HG02571 (cell line): ENCODE measurements around the gene ASGR2.
"Not testable (repeated sequence)": the region's sequence is repeated elsewhere in the genome, so short reads cannot be mapped to it uniquely, and the experiment has no call there.

ENCODE experiments used
- ATAC-seq: cut with Tn5 transposase; IDR thresholded peaks from one replicate; pipeline ENCODE4 v1.9.1; 2021; ENCODE audit warnings: mild to moderate bottlenecking, moderate library complexity; ENCODE audit not compliant: unreplicated experiment

ASGR2 gene

DNA sequence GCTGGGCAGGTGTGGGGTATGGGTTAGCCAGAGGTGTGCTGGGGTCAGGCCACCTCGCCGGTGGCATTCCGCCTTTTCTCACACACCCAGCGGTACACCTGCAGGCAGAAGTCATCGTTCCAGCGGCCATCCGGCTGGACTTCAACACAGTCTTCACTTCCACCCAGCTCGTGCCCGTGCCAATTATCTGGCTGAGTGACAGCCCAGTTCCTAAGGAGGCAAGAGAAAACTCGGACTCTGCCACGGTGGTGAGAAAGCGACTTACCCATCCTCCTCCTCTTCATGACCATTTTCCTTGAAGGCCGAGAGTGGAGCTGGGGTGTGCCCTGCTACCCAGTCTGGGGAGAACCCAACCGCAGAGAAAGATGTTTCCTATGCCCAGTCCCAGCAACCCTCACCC is 13.1 kb downstream of the ASGR2 start:
- no peak for ATAC-seq

GRCh38 chr17:7100641-7101379 is 13.8 kb downstream of the ASGR2 start:
- ATAC-seq: not testable (repeated sequence)

DNA sequence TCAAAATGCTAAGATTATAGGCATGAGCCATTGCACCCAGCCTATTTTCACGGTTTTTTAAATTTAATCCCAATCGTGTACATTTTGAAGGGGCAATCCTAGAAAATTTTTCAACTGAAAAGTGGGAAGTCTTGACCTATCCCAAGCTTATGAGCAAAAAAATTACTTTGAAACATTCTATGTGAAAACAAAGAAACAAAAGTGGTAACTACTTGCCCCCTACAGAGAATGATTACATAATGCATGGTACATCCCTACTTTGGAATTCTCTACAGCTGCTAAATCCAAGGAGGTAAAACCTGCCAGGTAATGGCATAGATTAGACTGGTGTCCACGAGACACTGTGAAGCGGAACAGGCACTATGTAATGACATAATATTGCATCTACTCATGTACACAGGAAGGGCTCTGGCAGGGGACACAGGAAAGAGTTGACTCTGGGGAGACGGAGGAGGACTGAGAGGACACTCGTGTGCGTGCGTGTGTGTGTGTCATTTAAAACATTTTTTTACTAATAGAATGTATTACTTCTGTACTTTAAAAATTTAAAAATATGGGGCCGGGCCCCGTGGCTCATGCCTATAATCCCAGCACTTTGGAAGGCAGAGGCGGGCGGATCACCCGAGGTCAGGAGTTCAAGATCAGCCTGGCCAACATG is 15.7 kb downstream of the ASGR2 start:
- ATAC-seq: no peak

GRCh38 chr17:7097940-7098339 is 16.7 kb downstream of the ASGR2 start:
- ATAC-seq: no peak

DNA sequence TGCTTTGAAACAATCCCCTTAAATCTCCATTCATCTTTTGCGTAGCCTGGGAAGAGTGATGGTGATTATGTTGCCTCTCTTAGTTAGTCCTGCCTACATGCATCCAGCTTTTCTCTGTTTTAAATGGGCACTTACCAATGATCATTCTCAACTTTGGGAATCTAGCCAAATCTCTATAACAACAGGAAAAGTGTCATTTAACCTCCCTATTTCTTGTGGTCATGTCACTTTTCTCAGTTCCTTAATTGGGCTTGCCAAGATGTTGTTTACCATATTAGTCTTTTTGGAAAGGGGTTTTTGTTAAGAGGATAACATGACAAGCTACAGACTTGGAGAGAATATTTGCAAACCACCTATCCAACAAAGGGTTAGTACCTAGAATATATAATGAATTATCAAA is 19.0 kb downstream of the ASGR2 start:
- no peak for ATAC-seq

GRCh38 chr17:7094652-7095019 is 20.0 kb downstream of the ASGR2 start:
- no peak for ATAC-seq

DNA sequence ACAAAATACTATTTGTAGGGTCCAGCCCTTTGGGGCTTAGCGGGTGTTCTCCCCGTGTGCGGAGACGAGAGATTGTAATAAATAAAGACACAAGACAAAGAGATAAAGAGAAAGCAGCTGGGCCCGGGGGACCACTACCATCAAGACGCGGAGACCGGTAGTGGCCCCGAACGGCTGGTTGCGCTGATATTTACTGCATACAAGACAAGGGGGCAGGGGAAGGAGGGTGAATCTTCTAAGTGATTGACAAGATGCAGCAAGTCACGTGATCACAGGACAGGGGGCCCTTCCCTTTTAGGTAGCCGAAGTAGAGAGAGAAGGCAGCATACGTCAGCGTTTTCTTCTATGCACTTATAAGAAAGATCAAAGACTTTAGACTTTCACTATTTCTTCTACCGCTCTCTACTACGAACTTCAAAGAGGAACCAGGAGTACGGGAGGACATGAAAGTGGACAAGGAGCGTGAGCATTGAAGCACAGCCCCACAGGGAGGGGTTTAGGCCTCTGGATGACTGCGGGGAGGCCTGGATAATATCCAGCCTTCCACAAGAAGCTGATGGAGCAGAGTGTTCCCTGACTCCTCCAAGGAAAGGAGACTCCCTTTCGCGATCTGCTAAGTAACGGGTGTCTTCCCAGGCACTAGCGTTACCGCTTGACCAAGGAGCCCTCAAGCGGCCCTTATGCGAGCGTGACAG is 23.2 kb downstream of the ASGR2 start:
- ATAC-seq: not testable (repeated sequence)

- ATAC-seq: not testable (repeated sequence)
Measured at GRCh38 chr17:7089570-7089969, 25.1 kb downstream of the ASGR2 start.

- ATAC-seq: not testable (repeated sequence)
Measured at GRCh38 chr17:7088442-7088841, 26.2 kb downstream of the ASGR2 start.

GRCh38 chr17:7084088-7084487 is 30.5 kb downstream of the ASGR2 start:
- ATAC-seq: no peak

DNA sequence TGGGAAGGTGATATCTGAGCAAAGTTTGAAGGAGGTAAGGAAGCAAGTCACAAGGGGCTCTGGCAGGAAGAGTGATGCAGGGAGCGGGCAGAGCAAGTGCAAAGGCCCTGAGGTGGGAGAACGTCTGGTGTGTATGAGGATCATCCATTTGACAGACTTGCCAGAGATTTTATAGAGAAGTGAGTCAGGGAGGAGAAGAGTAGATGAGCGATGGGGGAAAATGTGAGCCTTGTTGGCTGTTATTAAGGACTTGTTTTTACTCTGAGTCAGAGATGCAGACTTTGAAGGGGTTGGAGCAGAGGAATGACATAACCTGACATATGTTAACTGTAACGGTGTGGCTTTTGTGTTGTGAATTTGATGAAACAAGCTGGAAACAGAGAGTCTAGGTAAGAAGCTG is 31.0 kb downstream of the ASGR2 start:
- no peak for ATAC-seq

DNA sequence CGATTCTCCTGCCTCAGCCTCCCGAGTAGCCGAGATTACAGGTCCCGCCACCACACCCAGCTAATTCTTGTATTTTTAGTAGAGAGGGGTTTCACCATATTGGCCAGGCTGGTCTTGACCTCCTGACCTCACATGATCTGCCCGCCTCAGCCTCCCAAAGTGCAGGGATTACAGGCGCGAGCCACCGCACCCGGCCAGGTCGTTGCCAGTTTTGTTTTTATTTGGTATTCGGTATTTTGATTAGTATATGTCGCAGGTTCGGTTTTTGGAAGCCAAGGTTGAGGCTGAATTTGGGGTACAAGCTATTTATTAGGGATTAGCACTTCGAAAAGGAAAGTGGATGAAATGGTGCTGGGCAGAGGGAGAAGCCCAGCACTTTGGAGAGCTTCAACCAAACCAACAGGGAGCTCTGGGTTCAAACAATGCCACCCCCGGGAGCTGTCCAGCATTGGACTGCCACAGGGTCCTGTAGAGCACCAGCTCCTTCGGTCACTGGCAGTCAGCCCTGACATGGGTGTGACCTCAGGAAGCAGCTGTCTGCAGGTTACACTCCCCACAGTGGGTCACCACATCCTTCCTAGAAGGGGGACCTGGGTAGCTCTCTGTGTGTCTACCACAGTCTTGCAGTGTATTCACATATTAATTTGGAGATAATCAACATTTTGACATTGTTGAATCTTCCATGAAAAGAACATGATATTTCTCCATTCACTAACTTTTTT is 33.1 kb downstream of the ASGR2 start:
- no peak for ATAC-seq

GRCh38 chr17:7080456-7081041 is 34.1 kb downstream of the ASGR2 start:
- no peak for ATAC-seq

DNA sequence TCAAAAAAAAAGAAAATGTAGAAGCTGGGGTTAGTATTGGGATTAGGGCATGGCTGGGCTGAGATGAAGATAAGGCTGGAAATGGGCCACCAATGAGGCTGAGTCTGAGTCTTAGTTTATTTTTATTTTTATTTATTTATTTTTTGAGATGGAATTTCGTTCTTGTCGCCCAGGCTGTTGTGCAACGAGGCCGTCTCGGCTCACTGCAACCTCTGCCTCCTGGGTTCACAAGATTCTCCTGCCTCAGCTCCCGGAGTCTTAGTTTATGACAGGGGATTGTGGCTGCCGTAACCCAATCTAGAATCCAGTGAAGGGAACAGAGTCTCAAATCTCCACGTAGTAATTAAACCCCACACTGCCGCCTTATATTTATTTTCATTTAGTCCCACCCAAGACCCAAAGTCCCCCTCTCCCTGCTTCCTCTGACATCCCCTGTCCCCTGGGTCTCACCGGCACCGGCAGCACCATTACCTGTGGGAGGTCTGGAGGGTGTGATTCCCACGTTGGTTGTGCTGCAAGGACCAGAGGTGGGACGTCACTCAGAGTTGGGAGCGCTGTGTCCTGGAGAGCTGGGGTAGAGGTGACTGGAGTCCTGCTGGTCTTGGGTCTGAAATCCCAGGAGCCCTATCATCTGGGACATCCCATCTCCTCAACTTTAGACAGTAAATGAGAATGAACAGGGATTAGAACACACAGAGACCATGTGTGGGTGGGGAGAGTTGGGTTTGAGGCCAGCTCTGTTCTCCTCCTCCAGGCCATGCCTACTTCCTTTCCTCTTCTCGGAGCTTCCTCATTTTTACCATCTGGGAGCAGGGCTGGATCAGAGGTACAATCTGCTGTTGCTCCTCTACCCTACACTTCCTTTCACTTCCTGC is 34.8 kb downstream of the ASGR2 start, which contains the start of gene CLEC10A:
CLEC10A (minus strand) TSS at position 671 of the 875 bp plus-strand sequence. CDS start 1,439 bp downstream, outside the sequence.
- ATAC-seq: no peak

DNA sequence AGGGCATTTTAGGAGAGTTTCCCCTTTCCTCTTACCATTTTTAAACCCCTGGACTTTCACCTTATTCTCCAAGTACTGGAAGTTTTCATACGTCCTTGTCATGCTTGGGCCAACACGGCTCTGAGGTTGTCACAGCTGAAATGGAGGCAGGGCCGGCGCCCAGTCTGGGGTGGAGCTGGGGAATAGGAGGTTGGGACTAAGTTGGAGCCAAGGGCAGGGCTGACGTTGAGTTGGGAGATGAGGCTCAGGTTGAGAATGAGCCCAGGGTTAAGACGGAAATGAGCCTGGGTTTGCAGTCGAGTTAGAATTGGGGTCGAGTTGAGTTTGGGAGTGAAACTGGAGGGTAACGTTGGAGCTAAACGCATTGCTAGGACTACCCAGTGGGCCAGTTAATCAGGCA is 35.9 kb downstream of the ASGR2 start:
- no peak for ATAC-seq

DNA sequence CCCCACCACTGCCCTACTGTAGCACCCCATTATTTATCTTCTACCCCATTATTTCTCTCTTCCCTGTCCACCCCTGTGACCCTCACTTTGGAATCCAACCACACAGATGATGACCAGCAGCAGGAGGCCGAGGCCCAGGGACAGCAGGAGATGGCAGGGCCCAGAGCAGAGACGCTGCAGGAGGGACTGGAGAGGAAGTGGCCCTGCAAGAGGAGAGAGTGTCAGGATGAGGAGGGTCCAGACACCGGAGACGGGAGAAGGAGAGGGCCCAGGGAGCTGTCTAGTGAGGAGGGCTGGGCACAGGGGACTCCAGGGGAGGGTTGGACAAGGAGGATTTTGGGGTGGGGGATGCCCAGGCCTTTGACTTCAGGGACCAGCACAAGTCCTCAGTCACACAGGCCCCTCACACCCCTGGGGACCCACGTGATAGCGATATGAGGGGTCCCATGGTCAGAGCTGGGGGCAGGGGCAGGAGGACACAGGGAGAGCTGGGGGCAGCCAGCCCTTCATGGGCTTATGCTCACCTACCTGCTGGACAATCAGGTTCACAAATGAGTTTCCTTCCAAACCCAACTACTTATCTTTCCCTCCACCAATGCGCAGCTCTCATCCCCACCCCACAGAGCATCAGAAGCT is 36.6 kb downstream of the ASGR2 start:
- ATAC-seq: no peak

DNA sequence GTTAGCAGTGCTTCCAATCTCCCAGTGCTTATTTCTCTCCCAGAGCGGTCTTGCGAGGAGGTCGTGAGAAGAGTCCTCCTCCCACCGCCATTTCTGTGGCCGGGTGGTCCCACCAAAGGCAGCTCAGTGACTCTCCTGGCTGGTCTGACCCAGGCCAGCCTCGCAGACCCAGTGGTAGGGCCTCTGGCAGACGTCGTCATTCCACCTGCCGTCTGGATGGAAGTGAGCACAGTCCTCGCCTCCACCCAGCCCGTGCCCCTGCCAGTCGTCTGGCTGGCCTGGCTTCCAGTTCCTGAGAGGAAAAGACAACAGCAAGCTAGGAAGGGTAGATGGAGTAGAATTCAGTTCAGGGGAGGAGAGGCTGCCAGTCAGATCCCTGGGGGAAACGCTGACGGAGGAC is 39.7 kb downstream of the ASGR2 start:
- no peak for ATAC-seq

- ATAC-seq: no peak
Measured at GRCh38 chr17:7072406-7072805, 42.2 kb downstream of the ASGR2 start.

GRCh38 chr17:7070712-7071111 is 43.9 kb downstream of the ASGR2 start:
- no peak for ATAC-seq
